Prostate gland (tissue), 2 donors: ENCODE measurements around the gene EEF1AKMT1. TPM values are rescaled to one million over a fixed set of nuclear protein-coding genes. Genes with fewer than 3 reads are reported as not detected.

Source experiments
- DNase-seq: peaks from one replicate; pipeline ENCODE4 v3.0.0-alpha.2; 2019; ENCODE audit warnings: low spot score
- H3K27ac ChIP-seq, 2 donors: fragments of 200-600 bp; sonication (generic); 2 replicates each; pipeline ENCODE4 v1.5.1; 2017 to 2019
- H3K27me3 ChIP-seq: fragments of 200-600 bp; sonication (generic); replicated peaks from 2 replicates; pipeline ENCODE4 v1.5.1; 2019; ENCODE audit not compliant: insufficient read depth
- H3K36me3 ChIP-seq, 2 donors: fragments of 200-600 bp; sonication (generic); 1 replicate in 1 of 2; 2 replicates in 1 of 2; pipeline versions ENCODE4 v1.5.1 to v1.8.1; 2017 to 2019
- H3K4me1 ChIP-seq: fragments of 200-600 bp; sonication (generic); replicated peaks from 2 replicates; pipeline ENCODE4 v1.5.1; 2019
- H3K4me3 ChIP-seq, 2 donors: fragments of 200-600 bp; sonication (generic); 2 replicates each; pipeline ENCODE4 v1.5.1; 2017 to 2019
- H3K9me3 ChIP-seq: fragments of 200-600 bp; sonication (generic); 2 replicates; pipeline ENCODE4 v1.5.1; 2017
- CTCF ChIP-seq, 4 experiments: fragments of 200-600 bp in 2 of 4; fragments of 450-650 bp in 2 of 4; sonication (generic) in 2 of 4; IDR thresholded peaks; 1 replicate in 3 of 4; 2 replicates in 1 of 4; pipeline ENCODE4 v1.5.1; 2016 to 2019; ENCODE audit warnings: antibody characterized with exemption in 4 of 4, mild to moderate bottlenecking in 2 of 4, moderate library complexity in 2 of 4
- POLR2A ChIP-seq: fragments of 450-650 bp; IDR thresholded peaks from one replicate; pipeline ENCODE4 v1.6.1; 2016; ENCODE audit warnings: antibody characterized with exemption, mild to moderate bottlenecking
- POLR2AphosphoS5 ChIP-seq: sonication (generic); formaldehyde crosslinking; IDR thresholded peaks from one replicate; pipeline ENCODE4 v1.6.1; 2017; ENCODE audit warnings: antibody characterized with exemption
- WGBS: methylation state at CpG from one replicate; pipeline ENCODE4 v1.1.5; 2018; 5-methylcytosine and 5-hydroxymethylcytosine counted together
- intact Hi-C: fragments of 100-400 bp; cut with DNase I; formaldehyde crosslinking; loops from one replicate; pipeline ENCODE4 v1.14.2; 2022
- total RNA-seq, 2 donors: library from RNA; depleted of rRNA; stranded (reverse); fragments of >200 nt; gene quantifications; one replicate each; pipeline ENCODE4 v1.1.0, GENCODE V29; 2016

The EEF1AKMT1 gene
- total RNA-seq, 2 donors from 2014 or later, result 11.4 to 31.6 TPM

GRCh38 chr13:20740021-20740420 lies 33.7 kb downstream of the EEF1AKMT1 start:
- no peaks in the 10 kb centered on the region for H3K4me1 ChIP-seq
- no peaks in the 10 kb centered on the region for H3K27me3 ChIP-seq
- no peak overlapping the region for H3K27ac ChIP-seq
- TF ChIP-seq CTCF (IDR thresholded peaks at IDR 0.05), result no peak
- H3K36me3 ChIP-seq, result no peaks in the 10 kb centered on the region
- intact Hi-C loops, result no loop called here
- no peak overlapping the region for H3K4me3 ChIP-seq
- 98% methylated on average over 22 of the region's 22 CpGs for WGBS
- DNase-seq, result no peak
- no peaks in the 10 kb centered on the region for H3K9me3 ChIP-seq

GRCh38 chr13:20738616-20739015 lies 35.1 kb downstream of the EEF1AKMT1 start:
- intact Hi-C loops, result no loop called here
- 91% methylated on average over 6 of the region's 6 CpGs for WGBS
- Histone ChIP-seq H3K36me3 (no peaks in the 10 kb centered on the region), H3K9me3 (no peaks in the 10 kb centered on the region), H3K27ac (no peak overlapping the region), H3K4me1 (no peaks in the 10 kb centered on the region), H3K4me3 (no peak overlapping the region), H3K27me3 (no peaks in the 10 kb centered on the region)
- no peak for TF ChIP-seq POLR2AphosphoS5
- TF ChIP-seq CTCF (IDR thresholded peaks at IDR 0.05), result no peak
- TF ChIP-seq POLR2A, result no peak
- DNase-seq, result no peak

GRCh38 chr13:20729633-20730585 lies 43.9 kb downstream of the EEF1AKMT1 start:
- no peak for DNase-seq
- TF ChIP-seq CTCF (IDR thresholded peaks at IDR 0.05), result no peak
- no peak for TF ChIP-seq POLR2AphosphoS5
- no peak for TF ChIP-seq POLR2A
- no peaks in the 10 kb centered on the region for H3K9me3 ChIP-seq
- H3K4me1 ChIP-seq, result no peaks in the 10 kb centered on the region
- 94% methylated on average over 33 of the region's 33 CpGs for WGBS
- H3K4me3 ChIP-seq, result no peak overlapping the region
- H3K36me3 ChIP-seq, result no peaks in the 10 kb centered on the region
- H3K27ac ChIP-seq, result no peak overlapping the region
- intact Hi-C loops, result no loop called here
- H3K27me3 ChIP-seq, result no peaks in the 10 kb centered on the region

GRCh38 chr13:20728579-20729311 lies 45.0 kb downstream of the EEF1AKMT1 start:
- Histone ChIP-seq H3K4me1 (no peaks in the 10 kb centered on the region), H3K36me3 (no peaks in the 10 kb centered on the region), H3K27ac (no peak overlapping the region), H3K4me3 (no peak overlapping the region), H3K9me3 (no peaks in the 10 kb centered on the region), H3K27me3 (no peaks in the 10 kb centered on the region)
- WGBS, result 62% methylated on average over 14 of the region's 14 CpGs
- intact Hi-C loops, result no loop called here
- no peak for DNase-seq
- TF ChIP-seq CTCF (IDR thresholded peaks at IDR 0.05) (no peak), POLR2AphosphoS5 (no peak), POLR2A (no peak)
